GM12865 (cell line): ENCODE measurements around the gene AADACL4.
"Not testable (repeated sequence)": the region's sequence is repeated elsewhere in the genome, so short reads cannot be mapped to it uniquely, and the experiment has no call there.

Source experiments
- DNase-seq: peaks from one replicate; pipeline ENCODE4 v3.0.0; 2010; ENCODE audit warnings: low read depth
- H3K4me3 ChIP-seq: 2 replicates; pipeline ENCODE4 v1.5.1; 2011; ENCODE audit warnings: mild to moderate bottlenecking, low read depth, low read length, control low read depth
- TF ChIP-seq, protein P1 (sequence below): IDR thresholded peaks from 2 replicates; pipeline ENCODE4 v1.5.1; 2011; ENCODE audit warnings: low read length, control low read depth, low read depth, inconsistent platforms; ENCODE audit not compliant: insufficient read depth; ENCODE audit errors: missing control alignments

AADACL4 gene

DNA sequence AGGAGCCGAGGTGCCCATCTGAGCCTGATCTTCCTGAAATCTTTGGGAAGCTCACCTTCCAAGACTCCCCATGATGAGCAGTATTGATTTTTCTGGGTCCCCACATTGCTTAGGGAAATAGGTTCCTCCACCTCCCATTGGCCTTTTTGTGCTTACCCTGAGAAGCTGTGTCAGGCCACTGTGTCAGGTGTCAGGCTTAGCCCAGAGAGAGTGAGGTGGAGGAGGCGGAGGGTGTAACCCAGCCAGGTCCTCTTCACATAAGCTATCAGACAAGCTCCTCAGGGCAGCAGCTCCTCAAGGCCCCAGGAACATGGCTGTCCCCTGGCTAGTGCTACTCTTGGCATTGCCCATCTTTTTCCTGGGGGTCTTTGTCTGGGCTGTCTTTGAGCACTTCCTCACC lies 352 bp downstream of the AADACL4 start:
- TF ChIP-seq, protein P1, sequence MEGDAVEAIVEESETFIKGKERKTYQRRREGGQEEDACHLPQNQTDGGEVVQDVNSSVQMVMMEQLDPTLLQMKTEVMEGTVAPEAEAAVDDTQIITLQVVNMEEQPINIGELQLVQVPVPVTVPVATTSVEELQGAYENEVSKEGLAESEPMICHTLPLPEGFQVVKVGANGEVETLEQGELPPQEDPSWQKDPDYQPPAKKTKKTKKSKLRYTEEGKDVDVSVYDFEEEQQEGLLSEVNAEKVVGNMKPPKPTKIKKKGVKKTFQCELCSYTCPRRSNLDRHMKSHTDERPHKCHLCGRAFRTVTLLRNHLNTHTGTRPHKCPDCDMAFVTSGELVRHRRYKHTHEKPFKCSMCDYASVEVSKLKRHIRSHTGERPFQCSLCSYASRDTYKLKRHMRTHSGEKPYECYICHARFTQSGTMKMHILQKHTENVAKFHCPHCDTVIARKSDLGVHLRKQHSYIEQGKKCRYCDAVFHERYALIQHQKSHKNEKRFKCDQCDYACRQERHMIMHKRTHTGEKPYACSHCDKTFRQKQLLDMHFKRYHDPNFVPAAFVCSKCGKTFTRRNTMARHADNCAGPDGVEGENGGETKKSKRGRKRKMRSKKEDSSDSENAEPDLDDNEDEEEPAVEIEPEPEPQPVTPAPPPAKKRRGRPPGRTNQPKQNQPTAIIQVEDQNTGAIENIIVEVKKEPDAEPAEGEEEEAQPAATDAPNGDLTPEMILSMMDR, result no peak
- no peak for DNase-seq

DNA sequence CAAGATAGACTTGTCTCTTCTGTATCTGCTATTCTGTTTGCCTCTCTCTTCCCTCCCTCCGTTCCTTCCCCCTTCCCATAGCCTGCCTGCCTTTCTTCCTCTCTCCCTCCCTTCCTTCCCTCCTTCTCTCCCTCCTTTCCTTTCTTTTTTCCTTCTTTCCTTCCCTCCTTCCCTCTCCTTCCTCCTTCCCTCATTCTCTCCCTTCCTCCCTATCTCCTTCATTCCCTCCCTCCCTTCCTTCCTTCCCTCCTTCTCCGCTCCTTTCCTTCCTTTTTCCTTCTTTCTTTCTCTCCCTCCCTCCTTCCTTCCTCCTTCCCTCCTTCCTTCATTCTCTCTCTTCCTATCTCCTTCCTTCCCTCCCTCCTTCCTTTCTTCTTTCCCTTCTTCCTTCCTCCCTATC lies 944 bp downstream of the AADACL4 start:
- TF ChIP-seq, protein P1, result no peak
- no peak overlapping the region for H3K4me3 ChIP-seq

More for the DNA sequence above, 352 bp downstream of the AADACL4 start:
- no peak overlapping the region for H3K4me3 ChIP-seq

DNA sequence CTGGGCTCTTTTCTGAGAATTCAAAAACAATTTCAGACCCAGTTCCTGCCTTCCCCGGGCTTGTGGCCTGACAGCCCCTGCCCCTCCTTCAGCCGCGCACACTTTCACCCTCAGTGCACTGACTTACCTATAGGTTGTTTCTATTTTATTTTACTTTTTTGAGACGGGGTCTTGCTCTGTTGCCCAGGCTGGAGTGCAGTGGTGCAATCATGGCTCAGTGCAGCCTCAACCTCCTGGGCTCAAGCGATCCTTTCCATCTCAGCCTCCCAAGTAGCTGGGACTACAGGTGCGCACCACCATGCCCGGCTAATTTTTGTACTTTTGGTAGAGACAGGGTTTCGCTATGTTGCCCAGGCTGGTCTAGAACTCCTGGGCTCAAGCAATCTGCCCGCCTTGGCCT lies 1.5 kb downstream of the AADACL4 start:
- DNase-seq, H3K4me3 ChIP-seq: not testable (repeated sequence)

More for the DNA sequence above, 944 bp downstream of the AADACL4 start:
- DNase-seq, result no peak

DNA sequence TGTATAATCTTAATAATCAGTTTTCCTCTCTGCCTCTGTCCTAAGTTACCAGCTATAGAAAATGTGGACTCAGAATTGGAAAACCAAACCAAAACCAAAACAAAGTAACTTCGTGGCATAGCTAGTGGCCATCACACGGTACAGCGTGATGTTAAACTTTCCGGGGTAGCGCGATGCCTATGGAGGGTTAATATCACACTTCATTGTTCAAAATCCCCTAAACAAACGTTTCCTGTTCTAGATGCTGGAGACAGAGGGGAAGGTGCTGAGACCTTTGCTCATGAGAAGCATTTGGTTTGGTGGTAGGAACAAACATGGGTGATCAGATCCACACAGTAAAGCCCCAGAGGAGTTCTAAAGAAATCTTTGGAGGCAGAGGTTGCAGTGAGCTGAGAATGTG lies 4.9 kb downstream of the AADACL4 start:
- no peak overlapping the region for H3K4me3 ChIP-seq
- no peak for DNase-seq
- TF ChIP-seq, protein P1, result no peak

DNA sequence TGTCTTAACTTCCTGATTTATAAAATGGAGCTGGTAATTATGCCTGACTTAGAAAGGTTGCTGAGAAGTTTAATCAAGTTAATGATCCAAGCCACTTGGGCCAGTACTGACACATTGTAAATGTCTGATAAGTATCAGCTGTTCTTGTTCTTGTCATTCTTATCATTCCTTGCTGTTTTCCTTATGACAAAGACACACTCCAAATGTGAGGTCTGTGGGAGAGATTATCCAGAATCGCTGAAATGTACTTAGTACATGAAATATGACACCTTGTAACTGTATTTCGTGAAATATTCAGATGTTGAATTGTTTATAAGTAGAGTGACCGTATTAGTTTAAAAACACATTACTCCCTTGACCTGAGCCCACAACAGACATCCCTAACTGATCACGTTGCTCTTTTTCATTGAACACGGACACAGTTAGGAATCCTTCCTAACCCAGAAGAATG lies 6.1 kb downstream of the AADACL4 start:
- DNase-seq, result no peak

DNA sequence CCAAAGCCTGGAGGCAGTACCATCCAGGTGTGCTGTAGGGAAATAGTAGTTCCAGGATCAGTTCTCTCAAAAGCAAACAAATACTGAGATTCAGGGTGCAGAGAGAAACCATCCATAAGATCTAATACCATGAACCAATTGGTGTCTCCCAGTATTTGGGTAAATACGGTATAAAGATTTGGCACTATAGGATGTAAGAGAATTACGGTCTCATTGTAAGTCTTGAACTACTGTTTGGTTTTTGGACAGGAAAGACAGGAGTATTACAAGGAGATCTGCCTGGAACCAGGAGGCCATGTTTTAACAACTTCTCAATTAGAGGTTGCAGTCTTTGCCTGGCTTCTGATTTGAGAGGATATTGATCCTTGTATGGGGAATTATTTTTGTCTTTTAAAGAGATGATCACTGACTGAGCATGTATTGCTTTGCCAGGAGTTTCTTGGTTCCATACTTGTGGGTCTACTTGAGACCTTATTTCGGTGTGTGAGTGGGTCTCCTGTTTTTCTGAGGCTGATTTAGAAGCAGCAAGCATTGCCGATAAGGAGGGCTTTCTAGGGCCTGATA lies 10.2 kb downstream of the AADACL4 start:
- H3K4me3 ChIP-seq, result no peak overlapping the region
- TF ChIP-seq, protein P1, result no peak
- no peak for DNase-seq

More for the DNA sequence above, 6.1 kb downstream of the AADACL4 start:
- TF ChIP-seq, protein P1, result no peak
- H3K4me3 ChIP-seq, result no peak overlapping the region

DNA sequence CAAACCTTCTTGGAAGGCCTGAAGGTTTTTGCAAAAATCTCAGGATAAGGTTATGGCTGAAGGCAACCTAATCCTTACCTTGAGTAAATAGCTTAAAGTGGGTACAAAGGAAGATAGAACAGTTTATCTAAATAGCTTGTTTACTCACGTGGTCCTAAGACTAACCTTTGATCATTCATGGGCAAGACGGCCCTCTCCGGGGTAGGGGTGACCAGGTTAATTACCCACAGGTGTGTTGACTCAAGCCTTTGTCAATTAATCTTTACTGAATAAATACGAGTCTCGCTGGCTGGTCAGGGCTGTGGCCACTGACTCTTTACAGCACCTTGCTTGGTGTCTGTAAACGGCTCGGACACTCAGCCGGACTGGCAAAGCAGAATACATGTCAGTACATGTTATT lies 10.8 kb downstream of the AADACL4 start:
- no peak for DNase-seq
- TF ChIP-seq, protein P1, result no peak
- H3K4me3 ChIP-seq, result no peak overlapping the region
